ENCODE results near the gene BCR. TPM values are rescaled to one million over a fixed set of nuclear protein-coding genes. Genes with fewer than 3 reads are reported as not detected.

The BCR gene
- polyA plus RNA-seq, 1 donor (not counting 4 experiments of a cell fraction or from before 2014, with no cell fraction given), result 25.8 TPM

DNA sequence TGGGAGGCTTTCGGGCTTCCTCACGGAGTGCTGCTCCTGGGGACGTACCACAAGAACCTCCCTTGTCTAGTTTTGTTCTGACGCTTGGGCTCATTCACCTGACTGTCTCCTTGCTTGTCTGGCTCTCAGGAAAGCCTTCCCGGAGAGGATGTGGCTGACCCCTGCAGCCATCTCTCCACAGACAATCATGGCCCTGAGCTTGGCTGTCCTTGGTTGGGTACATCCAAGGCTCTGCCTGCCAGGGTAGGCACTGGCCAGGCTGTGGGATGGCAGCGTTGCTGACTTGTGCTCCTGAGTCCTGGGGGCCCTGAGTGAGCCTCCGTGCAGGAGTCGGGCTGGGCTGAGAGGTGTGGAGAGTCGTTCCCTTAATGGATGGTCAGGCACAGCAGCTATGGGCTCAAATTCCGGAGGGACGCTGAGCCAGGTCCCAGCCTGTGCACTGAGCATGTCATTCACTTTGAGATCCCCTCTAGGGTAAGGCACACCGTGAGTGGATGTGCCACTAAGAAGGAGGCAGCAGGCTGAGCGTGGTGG is 32.8 kb downstream of the BCR start:
- Histone ChIP-seq H4K20me1 (ENCODE audit: control insufficient read depth, extremely low read depth, insufficient read depth, low read length) (peaks cover 8% of the 10 kb centered on the region), H3K9me3 (ENCODE audit: control insufficient read depth, low read depth, low read length) (no peaks in the 10 kb centered on the region), H3K9me1 (ENCODE audit: control insufficient read depth, extremely low read depth, insufficient read depth, low read length) (peaks cover 3% of the 10 kb centered on the region), H3K4me3 (ENCODE audit: control insufficient read depth in 2 of 3, extremely low read depth in 1 of 3, insufficient read depth in 2 of 3, low read depth in 1 of 3, low read length in 3 of 3) (no peak overlapping the region), H3K27ac (ENCODE audit: control insufficient read depth, insufficient read depth, low read length) (no peak overlapping the region), H3K4me2 (ENCODE audit: control insufficient read depth, extremely low read depth, insufficient read depth, low read depth, low read length) (no peak overlapping the region), H3K27me3 (ENCODE audit: control insufficient read depth, extremely low read depth, insufficient read depth, low read length) (no peaks in the 10 kb centered on the region), H3K79me2 (ENCODE audit: control insufficient read depth, insufficient read depth, low read length) (peaks cover 90% of the 10 kb centered on the region), H3K9ac (ENCODE audit: control insufficient read depth, extremely low read depth, insufficient read depth, low read length) (no peak overlapping the region), H3K36me3 (ENCODE audit: control insufficient read depth in 2 of 2, extremely low read depth in 1 of 2, insufficient read depth in 2 of 2, low read length in 2 of 2) (peaks cover 0 to 12% of the 10 kb centered on the region in 2 experiments), H2AFZ (ENCODE audit: control insufficient read depth, low read length) (no peak overlapping the region), H3K4me1 (ENCODE audit: control insufficient read depth, extremely low read depth, insufficient read depth, low read length) (peaks cover 10% of the 10 kb centered on the region)
- no peak for DNase-seq (ENCODE audit: low read depth, low spot score)
- FAIRE-seq, result no peak
- dilution Hi-C loops (cut with MboI; ENCODE audit: extremely low pct_ligation_motif_present, low sequenced_read_pairs), result no loop called here
- TF ChIP-seq EZH2 (IDR thresholded peaks at IDR 0.05; ENCODE audit: low read length), result no peak
- TF ChIP-seq, protein P1, sequence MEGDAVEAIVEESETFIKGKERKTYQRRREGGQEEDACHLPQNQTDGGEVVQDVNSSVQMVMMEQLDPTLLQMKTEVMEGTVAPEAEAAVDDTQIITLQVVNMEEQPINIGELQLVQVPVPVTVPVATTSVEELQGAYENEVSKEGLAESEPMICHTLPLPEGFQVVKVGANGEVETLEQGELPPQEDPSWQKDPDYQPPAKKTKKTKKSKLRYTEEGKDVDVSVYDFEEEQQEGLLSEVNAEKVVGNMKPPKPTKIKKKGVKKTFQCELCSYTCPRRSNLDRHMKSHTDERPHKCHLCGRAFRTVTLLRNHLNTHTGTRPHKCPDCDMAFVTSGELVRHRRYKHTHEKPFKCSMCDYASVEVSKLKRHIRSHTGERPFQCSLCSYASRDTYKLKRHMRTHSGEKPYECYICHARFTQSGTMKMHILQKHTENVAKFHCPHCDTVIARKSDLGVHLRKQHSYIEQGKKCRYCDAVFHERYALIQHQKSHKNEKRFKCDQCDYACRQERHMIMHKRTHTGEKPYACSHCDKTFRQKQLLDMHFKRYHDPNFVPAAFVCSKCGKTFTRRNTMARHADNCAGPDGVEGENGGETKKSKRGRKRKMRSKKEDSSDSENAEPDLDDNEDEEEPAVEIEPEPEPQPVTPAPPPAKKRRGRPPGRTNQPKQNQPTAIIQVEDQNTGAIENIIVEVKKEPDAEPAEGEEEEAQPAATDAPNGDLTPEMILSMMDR (optimal IDR thresholded peaks at IDR 0.05 in 1 of 3, IDR thresholded peaks at IDR 0.05 in 1 of 3, conservative IDR thresholded peaks at IDR 0.05 in 1 of 3; ENCODE audit: extremely low read depth in 1 of 3, insufficient read depth in 2 of 3, low read length in 3 of 3), result no peak

DNA sequence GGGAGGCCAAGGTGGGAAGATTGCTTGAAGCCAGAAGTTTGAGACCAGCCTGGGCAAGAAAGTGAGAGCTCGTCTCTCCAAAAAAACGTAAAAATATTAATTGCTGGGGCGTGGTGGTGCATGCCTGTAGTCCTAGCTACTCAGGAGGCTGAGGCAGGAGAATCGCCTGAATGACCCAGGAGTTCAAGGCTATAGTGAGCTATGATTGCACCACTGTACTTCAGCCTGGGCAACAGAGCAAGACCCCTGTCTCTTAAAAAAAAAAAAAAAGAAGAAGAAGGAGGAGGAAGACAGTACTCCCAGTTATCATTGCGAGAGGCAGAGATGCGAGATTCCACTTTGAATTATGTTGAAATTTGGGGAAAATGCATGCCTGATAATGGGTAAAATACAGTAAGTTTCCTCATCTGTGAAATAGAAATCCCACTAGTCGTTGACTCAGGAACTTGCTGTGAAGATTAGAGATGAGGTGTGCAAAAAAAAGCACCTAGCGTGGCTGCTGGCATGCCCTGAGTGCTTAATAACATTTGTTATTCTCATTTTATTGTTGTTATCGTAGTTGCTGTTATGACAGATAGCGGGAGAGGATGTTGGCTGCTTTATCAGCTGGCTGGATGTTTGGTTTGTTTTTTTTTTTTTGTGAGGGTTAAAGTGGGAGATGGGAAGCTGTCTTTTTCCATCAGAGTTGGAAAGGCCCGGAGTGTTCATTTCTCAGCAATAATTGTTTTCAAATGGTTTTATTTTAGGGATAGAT is 33.4 kb downstream of the BCR start:
- Histone ChIP-seq H3K79me2 (ENCODE audit: control insufficient read depth, insufficient read depth, low read length) (peaks cover 91% of the 10 kb centered on the region), H3K27me3 (ENCODE audit: control insufficient read depth, extremely low read depth, insufficient read depth, low read length) (no peaks in the 10 kb centered on the region), H3K9ac (ENCODE audit: control insufficient read depth, extremely low read depth, insufficient read depth, low read length) (no peak overlapping the region), H3K4me1 (ENCODE audit: control insufficient read depth, extremely low read depth, insufficient read depth, low read length) (peaks cover 10% of the 10 kb centered on the region), H3K9me1 (ENCODE audit: control insufficient read depth, extremely low read depth, insufficient read depth, low read length) (peaks cover 3% of the 10 kb centered on the region), H3K36me3 (ENCODE audit: control insufficient read depth in 2 of 2, extremely low read depth in 1 of 2, insufficient read depth in 2 of 2, low read length in 2 of 2) (peaks cover 0 to 12% of the 10 kb centered on the region in 2 experiments), H3K4me2 (ENCODE audit: control insufficient read depth, extremely low read depth, insufficient read depth, low read depth, low read length) (no peak overlapping the region), H3K9me3 (ENCODE audit: control insufficient read depth, low read depth, low read length) (no peaks in the 10 kb centered on the region), H3K27ac (ENCODE audit: control insufficient read depth, insufficient read depth, low read length) (no peak overlapping the region), H3K4me3 (ENCODE audit: control insufficient read depth in 2 of 3, extremely low read depth in 1 of 3, insufficient read depth in 2 of 3, low read depth in 1 of 3, low read length in 3 of 3) (no peak overlapping the region), H2AFZ (ENCODE audit: control insufficient read depth, low read length) (no peak overlapping the region), H4K20me1 (ENCODE audit: control insufficient read depth, extremely low read depth, insufficient read depth, low read length) (peaks cover 8% of the 10 kb centered on the region)
- dilution Hi-C loops (cut with MboI; ENCODE audit: extremely low pct_ligation_motif_present, low sequenced_read_pairs), result no loop called here
- no peak for DNase-seq (ENCODE audit: low read depth, low spot score)
- no peak for TF ChIP-seq EZH2 (IDR thresholded peaks at IDR 0.05; ENCODE audit: low read length)
- TF ChIP-seq, protein P1 (optimal IDR thresholded peaks at IDR 0.05 in 1 of 3, IDR thresholded peaks at IDR 0.05 in 1 of 3, conservative IDR thresholded peaks at IDR 0.05 in 1 of 3; ENCODE audit: extremely low read depth in 1 of 3, insufficient read depth in 2 of 3, low read length in 3 of 3), result no peak
- no peak for FAIRE-seq
